ENCODE measurements around the gene AGRP. TPM values are rescaled to one million over a fixed set of nuclear protein-coding genes. Genes with fewer than 3 reads are reported as not detected.

Gene AGRP
- total RNA-seq, 1 experiment from 2014 or later: not detected

GRCh38 chr16:67460168-67460567 is 23.2 kb downstream of the AGRP start:
- H3K9me3 ChIP-seq (ENCODE audit: control insufficient read depth, low read depth, low read length): no peaks in the 10 kb centered on the region
- no peak overlapping the region for H2BK12ac ChIP-seq (ENCODE audit: insufficient read length, low read depth, low read length)
- H2BK5ac ChIP-seq (ENCODE audit: insufficient read length, low read length): no peak overlapping the region
- H2BK20ac ChIP-seq (ENCODE audit: low read depth, low read length, poor library complexity, severe bottlenecking): no peak overlapping the region
- H3T11ph ChIP-seq (ENCODE audit: low read length): no peak overlapping the region
- no peaks in the 10 kb centered on the region for H4K20me1 ChIP-seq (ENCODE audit: control insufficient read depth, insufficient read depth, insufficient read length)
- Mint-ChIP-seq H3K9me3 (no peaks in the 10 kb centered on the region), H3K27ac (peak overlapping the region in 1 of 3 experiments; percentile 71; a peak in 2 of 7 replicates), H3K36me3 (ENCODE audit: insufficient read depth in 1 of 3, low read depth in 3 of 3) (no peaks in the 10 kb centered on the region), H3K4me3 (no peak overlapping the region; a peak in 1 of 5 replicates), H3K27me3 (ENCODE audit: low read depth) (no peaks in the 10 kb centered on the region), H3K4me1 (peaks cover 0 to 3% of the 10 kb centered on the region in 2 experiments; a peak in 1 of 4 replicates)
- H3K56ac ChIP-seq (ENCODE audit: insufficient read length, low read depth, low read length): no peak overlapping the region
- no peak overlapping the region for H2BK15ac ChIP-seq (ENCODE audit: low read depth, low read length)
- H4K5ac ChIP-seq (ENCODE audit: insufficient read length, low read depth, low read length): no peak overlapping the region
- WGBS (ENCODE audit: extremely low coverage, insufficient read length, low lambda C conversion rate): no CpG with 5 or more reads among the region's 5 CpGs
- H3K4me1 ChIP-seq (ENCODE audit: insufficient read depth, low read length): no peaks in the 10 kb centered on the region
- no peak overlapping the region for H3K9ac ChIP-seq (ENCODE audit: extremely low read depth, insufficient read length, low read length)
- H3K27ac ChIP-seq (ENCODE audit: insufficient read length, low read depth, low read length): no peak overlapping the region
- no peak overlapping the region for H2BK120ac ChIP-seq (ENCODE audit: low read depth, low read length, poor library complexity, severe bottlenecking)
- no peaks in the 10 kb centered on the region for H3K79me2 ChIP-seq (ENCODE audit: insufficient read depth, low read length)
- TF ChIP-seq CTCF (conservative IDR thresholded peaks at IDR 0.05): no peak
- no peak overlapping the region for H3K18ac ChIP-seq (ENCODE audit: insufficient read length, low read depth, low read length)
- no peaks in the 10 kb centered on the region for H3K79me1 ChIP-seq (ENCODE audit: insufficient read depth, low read depth, low read length, poor library complexity, severe bottlenecking)
- H4K91ac ChIP-seq (ENCODE audit: insufficient read length, low read depth, low read length): no peak overlapping the region
- no peaks in the 10 kb centered on the region for H3K27me3 ChIP-seq (ENCODE audit: insufficient read depth, low read length)
- no peak overlapping the region for H3K4ac ChIP-seq (ENCODE audit: low read depth, low read length)
- H3K23ac ChIP-seq (ENCODE audit: insufficient read length, low read depth, low read length): no peak overlapping the region
- H3K4me2 ChIP-seq (ENCODE audit: insufficient read depth, insufficient read length, low read length): no peak overlapping the region
- H3K14ac ChIP-seq (ENCODE audit: insufficient read depth, low read length): no peak overlapping the region; the same call in 1 of the 2 replicates
- H2AK5ac ChIP-seq (ENCODE audit: insufficient read length, low read length): no peak overlapping the region
- DNase-seq: no peak
- H3K23me2 ChIP-seq (ENCODE audit: insufficient read length, low read depth, low read length, poor library complexity, severe bottlenecking): no peaks in the 10 kb centered on the region
- no peak overlapping the region for H2AFZ ChIP-seq (ENCODE audit: low read length)
- no peak overlapping the region for H4K8ac ChIP-seq (replicated peaks; ENCODE audit: insufficient read length, low read depth, low read length)
